Measurements from ENCODE around the gene MGAT4D.
A peak's percentile ranks its signal among the peaks of the same experiment; 100 is the strongest.
"Not testable (repeated sequence)": the region's sequence is repeated elsewhere in the genome, so short reads cannot be mapped to it uniquely, and the experiment has no call there.

MGAT4D gene

DNA sequence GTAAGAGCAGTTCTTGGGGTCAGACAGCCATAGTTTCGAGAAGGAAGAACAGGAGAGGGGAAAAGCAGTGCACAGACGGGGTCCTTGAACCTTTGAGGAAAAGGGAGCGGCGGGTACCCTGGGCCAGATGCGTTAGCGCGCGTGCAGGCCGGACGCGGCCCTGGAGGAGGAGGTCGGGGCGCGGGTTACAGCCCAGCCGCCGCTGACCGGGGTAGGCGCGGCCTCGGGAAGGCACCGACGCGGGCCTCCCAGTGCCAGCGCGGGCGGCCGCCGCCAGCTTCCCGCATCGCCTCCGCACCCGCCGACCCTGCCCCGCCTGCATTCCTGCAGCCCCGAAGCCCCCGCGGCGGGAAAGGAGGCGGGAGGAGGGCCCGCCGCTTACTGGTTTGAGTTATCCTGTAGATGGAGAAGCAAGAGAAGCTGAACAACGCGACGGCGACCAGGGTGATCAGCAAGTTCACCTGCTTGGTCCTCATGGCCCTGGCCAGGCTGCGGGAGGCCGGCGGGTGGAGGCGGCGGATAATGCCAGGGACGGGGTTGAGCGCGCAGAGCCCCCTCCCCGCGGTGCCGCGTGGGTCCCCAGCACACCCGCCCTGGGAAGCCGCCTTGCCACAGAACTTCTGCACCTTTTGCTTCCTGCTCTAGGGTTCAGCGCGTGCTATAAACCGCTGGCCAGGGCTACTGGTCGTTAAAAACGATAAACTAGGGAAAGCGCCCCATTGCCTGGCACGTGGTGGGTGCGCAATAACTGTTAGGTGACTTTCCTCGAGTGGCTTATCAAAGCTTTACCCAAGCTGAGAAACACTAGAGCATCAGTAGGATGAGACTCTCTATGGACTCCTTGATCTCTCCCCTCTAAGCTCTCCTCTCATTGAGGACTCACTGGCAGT, at the start of gene MGAT4D:
TSS of gene MGAT4D (minus strand) at position 547 of the 890 bp plus-strand sequence. CDS start at position 476, 71 bp downstream.
- DNase-seq (ENCODE audit: low read depth in 2 of 2, low spot score in 1 of 2): no peak

GRCh38 chr4:140533951-140534480, 35.9 kb upstream of the MGAT4D start:
- no peak for DNase-seq (ENCODE audit: low read depth in 2 of 2, low spot score in 1 of 2)

DNA sequence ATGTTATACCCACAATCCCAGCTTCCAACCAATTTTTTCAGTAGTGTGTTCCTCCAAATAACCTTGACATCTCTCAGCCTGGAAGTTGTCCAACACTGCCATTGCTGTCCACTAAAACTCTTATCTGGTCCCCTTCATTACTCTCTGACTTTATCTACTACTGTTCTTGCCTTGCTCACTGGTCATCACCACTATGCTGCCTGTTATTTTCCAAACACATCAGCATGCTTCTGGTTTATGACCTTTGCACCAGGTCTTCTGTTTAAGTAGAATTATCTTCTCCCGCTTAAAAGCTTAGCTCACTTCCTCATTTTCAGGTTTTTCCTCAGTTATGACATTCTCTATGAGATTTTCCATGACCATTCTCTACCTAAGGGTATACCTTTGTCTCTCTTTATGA, 31.3 kb upstream of the MGAT4D start:
- no peak for DNase-seq (ENCODE audit: low read depth in 2 of 2, low spot score in 1 of 2)

GRCh38 chr4:140523857-140524742, 26.0 kb upstream of the MGAT4D start, which contains the start of gene ELMOD2:
Gene ELMOD2 (plus strand): TSS chr4:140524168. CDS start chr4:140525429, 1,261 bp downstream.
- peak; percentile 91 to 96 for DNase-seq (ENCODE audit: low read depth in 2 of 2, low spot score in 1 of 2)

DNA sequence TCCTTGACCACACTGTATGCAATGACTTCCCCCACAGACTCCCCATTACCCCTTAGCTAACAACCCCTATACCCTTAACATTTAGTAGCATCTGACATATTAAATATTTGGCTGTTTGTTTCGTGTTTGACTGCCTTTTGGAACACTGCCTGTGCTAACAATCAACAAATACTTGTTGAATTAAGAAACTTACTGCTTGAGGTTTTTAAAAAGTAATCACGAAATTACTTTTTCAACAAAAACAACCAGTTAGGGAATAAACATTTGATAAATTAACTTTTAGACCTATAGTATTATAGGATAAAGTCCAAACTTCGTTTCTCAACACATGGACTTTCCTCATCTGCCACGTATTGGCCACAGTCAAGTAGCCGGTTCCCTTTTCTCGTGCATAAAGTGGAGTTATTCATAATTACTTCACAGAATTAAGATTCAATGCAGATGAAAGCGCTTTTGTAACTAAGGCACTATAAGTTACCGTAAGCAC, 25.3 kb upstream of the MGAT4D start:
- DNase-seq (ENCODE audit: low read depth in 2 of 2, low spot score in 1 of 2): no peak

- no peak for DNase-seq (ENCODE audit: low read depth in 2 of 2, low spot score in 1 of 2)
Observed at GRCh38 chr4:140515423-140515822, 17.3 kb upstream of the MGAT4D start.

- DNase-seq (ENCODE audit: low read depth in 2 of 2, low spot score in 1 of 2): not testable (repeated sequence)
Observed at GRCh38 chr4:140513765-140514164, 15.7 kb upstream of the MGAT4D start.

DNA sequence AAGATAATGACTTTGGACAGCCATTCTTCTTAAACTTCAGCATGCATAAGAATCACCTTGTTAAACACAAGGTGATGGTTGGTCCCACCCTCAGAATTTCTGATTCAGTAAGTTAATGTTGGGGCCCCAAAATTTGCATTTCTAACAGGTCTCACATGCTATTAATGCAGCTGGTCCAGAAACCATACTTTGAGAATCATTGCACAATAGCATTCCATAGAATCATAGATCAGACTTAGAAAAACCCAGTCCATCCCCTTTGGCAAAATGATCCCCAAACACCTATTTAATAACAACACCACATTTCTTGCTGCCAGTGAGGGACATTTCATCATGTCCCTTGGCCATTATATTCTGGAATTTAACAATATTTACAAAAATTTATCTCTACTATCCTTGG, 6.2 kb upstream of the MGAT4D start:
- no peak for DNase-seq (ENCODE audit: low read depth in 2 of 2, low spot score in 1 of 2)

- DNase-seq (ENCODE audit: low read depth in 2 of 2, low spot score in 1 of 2): no peak
Observed at GRCh38 chr4:140499391-140499790, 1.3 kb upstream of the MGAT4D start.

DNA sequence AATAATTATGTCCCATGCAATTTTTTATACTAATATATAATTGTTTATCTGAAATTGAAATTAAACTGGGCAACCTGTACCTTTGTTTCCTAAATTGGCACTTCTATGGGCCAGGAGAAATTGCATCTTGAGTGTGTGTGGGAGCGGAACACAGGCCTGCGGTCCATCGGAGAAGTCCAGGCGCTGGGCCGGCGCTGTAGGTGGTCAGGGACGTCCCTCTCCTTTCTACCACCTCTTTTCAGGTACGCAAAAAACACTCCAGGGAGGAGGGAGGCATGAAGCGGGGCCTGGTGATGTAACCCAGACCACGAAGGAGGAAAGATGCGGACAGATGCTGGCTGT, 717 bp downstream of the MGAT4D start:
- no peak for DNase-seq (ENCODE audit: low read depth in 2 of 2, low spot score in 1 of 2)

- no peak for DNase-seq (ENCODE audit: low read depth in 2 of 2, low spot score in 1 of 2)
Observed at GRCh38 chr4:140485939-140486338, 12.2 kb downstream of the MGAT4D start.

DNA sequence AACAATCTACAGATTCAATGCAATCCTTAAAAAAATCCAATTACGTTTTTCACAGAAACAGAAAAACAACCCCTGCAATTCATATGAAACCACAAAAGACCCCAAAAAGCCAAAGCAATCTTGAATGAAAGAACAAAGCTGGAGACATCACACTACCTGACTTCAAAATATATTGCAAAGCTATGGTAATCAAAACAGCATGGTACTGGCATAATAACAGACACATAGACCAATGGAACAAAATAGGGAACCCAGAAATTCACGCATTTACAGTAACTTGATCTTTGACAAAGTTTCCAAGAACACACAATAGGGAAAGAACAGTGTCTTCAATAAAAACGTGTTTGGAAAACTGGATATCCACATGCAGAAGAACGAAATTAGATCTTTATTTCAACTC, 14.6 kb downstream of the MGAT4D start:
- no peak for DNase-seq (ENCODE audit: low read depth in 2 of 2, low spot score in 1 of 2)

DNA sequence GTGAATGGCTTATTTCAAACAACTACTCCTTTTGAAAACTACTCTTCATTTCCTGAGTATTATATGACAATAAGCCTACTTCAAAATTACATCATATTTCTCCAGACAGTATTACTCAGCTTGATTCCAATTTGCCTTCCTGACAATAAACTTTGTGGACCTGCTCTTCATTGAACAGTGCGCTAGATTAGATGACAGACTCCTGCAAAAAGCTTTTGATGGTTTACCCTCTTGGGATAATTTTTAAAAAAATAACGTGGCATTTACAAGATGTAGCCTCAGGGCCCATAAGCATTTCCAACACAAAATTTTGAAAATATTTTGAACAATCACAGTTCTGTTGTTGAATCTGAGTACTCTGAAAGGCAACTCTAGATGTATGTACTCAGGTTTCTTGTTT, 25.9 kb downstream of the MGAT4D start:
- DNase-seq (ENCODE audit: low read depth in 2 of 2, low spot score in 1 of 2): no peak

DNA sequence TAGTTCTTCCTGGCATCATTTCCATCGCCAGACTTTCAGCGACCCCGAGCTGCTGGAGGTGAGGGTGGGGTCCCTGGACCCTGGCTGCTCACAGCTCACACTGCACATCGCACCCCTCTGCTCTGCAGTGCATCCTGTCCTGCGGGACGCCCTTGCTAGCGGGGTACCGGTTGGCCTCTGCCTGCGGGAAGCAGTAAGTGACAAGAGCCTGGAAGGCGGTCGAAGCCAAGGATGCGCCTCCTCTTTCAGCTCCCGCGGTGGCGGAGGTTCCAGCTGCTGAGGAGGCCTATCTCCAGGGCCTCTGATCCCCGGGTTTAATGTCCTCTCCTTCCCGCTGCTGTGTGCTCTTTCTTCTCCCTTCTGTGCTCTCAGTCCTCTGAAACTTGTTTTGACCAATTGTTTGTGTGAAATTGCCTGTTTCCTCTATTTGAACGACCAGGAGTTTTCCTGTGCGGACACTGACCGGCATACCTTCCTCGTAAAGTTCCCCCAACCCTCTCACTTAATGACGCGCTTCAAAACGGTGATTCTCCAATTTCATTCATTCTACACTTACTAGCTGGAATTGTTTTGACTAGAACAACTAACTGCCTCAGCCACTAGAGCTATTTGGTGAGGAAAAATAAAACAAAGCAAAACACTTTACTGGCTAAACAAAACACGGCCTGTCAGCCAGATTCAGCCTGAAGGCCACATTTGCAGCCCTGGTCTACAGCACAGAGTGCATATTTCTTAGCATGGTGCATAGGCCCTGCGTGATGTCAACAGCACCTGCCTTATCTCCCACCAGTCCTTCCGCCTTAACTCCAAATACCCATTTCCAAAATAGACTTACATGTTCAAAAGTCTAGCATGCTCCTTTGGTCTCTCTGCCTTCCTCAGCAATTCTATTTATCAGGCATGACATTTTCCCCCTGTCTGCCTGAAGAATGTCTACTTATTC, 28.0 kb downstream of the MGAT4D start:
- no peak for DNase-seq (ENCODE audit: low read depth in 2 of 2, low spot score in 1 of 2)

GRCh38 chr4:140466146-140466545, 31.9 kb downstream of the MGAT4D start:
- no peak for DNase-seq (ENCODE audit: low read depth in 2 of 2, low spot score in 1 of 2)

GRCh38 chr4:140463614-140464013, 34.5 kb downstream of the MGAT4D start:
- no peak for DNase-seq (ENCODE audit: low read depth in 2 of 2, low spot score in 1 of 2)

DNA sequence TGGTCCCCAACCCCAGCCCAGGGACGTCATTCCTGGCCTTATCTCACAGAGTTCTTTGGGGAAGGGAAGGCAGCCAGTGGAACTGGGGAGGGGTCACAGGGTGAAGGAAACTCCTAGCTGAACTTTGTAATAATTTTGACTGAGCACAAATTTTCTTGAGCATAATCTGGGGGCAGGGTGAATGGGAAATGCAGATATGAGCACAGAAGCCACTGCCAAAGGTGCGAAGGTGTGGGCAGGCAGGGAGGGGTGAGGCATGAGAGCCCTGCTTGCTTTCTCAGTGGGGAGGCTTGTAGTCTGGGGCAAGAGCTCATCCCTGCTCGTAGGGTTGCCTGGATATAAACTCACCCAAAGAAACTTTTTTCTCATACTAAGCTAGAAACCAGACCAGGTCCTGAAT, 34.9 kb downstream of the MGAT4D start:
- no peak for DNase-seq (ENCODE audit: low read depth in 2 of 2, low spot score in 1 of 2)

DNA sequence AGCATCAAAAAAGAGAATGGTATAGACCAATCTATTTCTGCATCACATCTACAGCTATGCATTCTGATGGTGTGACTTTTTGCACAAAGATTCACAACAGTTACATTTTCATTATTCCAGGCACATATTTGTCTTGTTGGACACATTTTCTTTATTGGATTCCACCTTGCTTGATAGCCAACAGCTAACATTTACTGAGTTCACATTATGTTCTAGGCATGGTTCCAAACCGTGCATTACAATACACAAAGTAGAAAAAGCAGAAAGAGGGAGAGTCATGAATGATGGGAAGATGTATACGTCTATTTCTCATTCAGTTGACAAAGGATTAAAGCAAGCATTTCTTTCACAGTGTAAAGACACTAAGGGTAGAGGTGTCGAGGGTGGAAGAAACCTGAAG, 47.7 kb downstream of the MGAT4D start:
- no peak for DNase-seq (ENCODE audit: low read depth in 2 of 2, low spot score in 1 of 2)

- no peak for DNase-seq (ENCODE audit: low read depth in 2 of 2, low spot score in 1 of 2)
Observed at GRCh38 chr4:140448830-140449229, 49.3 kb downstream of the MGAT4D start.

GRCh38 chr4:140448162-140448561, 49.9 kb downstream of the MGAT4D start:
- no peak for DNase-seq (ENCODE audit: low read depth in 2 of 2, low spot score in 1 of 2)
